Ovary (tissue), 3 donors: Measurements from ENCODE around the gene RNF44.

Experiments
- EP300 ChIP-seq: sonication (generic); formaldehyde crosslinking; IDR thresholded peaks from one replicate; pipeline ENCODE4 v1.6.1; 2017; ENCODE audit warnings: antibody characterized with exemption
- POLR2A ChIP-seq: fragments of 450-650 bp; IDR thresholded peaks from one replicate; pipeline ENCODE4 v1.6.1; 2017; ENCODE audit warnings: antibody characterized with exemption, mild to moderate bottlenecking, moderate library complexity
- TF ChIP-seq, protein P1 (sequence below), 3 donors: fragments of 450-650 bp in 2 of 3; fragments of 200-600 bp in 1 of 3; IDR thresholded peaks; one replicate each; pipeline versions ENCODE4 v1.5.1 to v1.8.0; 2016 to 2022; ENCODE audit warnings: antibody characterized with exemption in 3 of 3, mild to moderate bottlenecking in 1 of 3
- donor health status: DM: no; HTN: no; CAD: no.

DNA sequence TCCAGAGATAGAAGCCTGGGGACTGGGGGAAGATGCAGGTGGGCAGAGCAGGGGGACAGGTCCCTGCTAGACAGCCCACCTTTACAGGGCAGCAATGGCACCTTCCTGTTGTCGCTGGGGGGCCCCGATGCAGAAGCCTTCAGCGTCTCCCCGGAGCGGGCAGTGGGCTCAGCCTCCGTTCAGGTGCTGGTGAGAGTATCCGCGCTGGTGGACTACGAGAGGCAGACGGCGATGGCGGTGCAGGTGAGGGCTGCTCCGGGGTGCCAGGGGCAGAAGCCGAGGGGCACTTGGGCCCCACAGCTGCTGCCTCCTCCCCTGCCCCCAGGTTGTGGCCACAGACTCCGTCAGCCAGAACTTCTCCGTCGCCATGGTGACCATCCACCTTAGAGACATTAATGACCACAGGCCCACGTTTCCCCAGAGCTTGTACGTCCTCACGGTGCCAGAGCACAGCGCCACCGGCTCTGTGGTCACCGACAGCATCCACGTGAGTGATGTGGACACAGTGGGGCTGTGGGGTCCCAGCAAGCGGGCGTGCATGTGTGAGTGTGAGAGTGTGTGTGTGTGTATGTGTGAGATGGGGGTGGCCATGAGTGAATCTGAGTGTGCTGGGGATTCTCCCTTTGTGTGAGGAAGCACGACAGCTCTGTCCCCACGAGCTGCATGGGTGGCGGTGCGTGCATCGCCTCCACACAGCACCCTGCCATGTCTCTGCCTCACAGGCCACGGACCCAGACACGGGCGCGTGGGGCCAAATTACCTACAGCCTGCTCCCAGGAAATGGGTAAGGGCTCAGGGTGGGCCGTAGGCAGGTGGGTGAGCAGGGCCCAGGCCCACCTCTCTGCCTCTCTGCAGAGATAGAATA is 40.3 kb upstream of the RNF44 start:
- TF ChIP-seq, protein P1, sequence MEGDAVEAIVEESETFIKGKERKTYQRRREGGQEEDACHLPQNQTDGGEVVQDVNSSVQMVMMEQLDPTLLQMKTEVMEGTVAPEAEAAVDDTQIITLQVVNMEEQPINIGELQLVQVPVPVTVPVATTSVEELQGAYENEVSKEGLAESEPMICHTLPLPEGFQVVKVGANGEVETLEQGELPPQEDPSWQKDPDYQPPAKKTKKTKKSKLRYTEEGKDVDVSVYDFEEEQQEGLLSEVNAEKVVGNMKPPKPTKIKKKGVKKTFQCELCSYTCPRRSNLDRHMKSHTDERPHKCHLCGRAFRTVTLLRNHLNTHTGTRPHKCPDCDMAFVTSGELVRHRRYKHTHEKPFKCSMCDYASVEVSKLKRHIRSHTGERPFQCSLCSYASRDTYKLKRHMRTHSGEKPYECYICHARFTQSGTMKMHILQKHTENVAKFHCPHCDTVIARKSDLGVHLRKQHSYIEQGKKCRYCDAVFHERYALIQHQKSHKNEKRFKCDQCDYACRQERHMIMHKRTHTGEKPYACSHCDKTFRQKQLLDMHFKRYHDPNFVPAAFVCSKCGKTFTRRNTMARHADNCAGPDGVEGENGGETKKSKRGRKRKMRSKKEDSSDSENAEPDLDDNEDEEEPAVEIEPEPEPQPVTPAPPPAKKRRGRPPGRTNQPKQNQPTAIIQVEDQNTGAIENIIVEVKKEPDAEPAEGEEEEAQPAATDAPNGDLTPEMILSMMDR (IDR thresholded peaks at IDR 0.05): no peak
- TF ChIP-seq POLR2A (no peak), EP300 (no peak)
